Left ventricle myocardium inferior (tissue), 1 donor: ENCODE measurements around the gene CERS6. TPM values are rescaled to one million over a fixed set of nuclear protein-coding genes. Genes with fewer than 3 reads are reported as not detected.

Experiments
- DNase-seq: peaks from one replicate; pipeline ENCODE4 v3.0.0-alpha.2; 2020
- H3K27ac ChIP-seq: fragments of 200-600 bp; replicated peaks from 2 replicates; pipeline ENCODE4 v1.8.0; 2021
- H3K27me3 ChIP-seq: fragments of 200-600 bp; 2 replicates; pipeline ENCODE4 v1.8.0; 2021; ENCODE audit warnings: low read depth
- H3K36me3 ChIP-seq: fragments of 200-600 bp; 2 replicates; pipeline ENCODE4 v1.8.0; 2021
- H3K4me1 ChIP-seq: fragments of 200-600 bp; 2 replicates; pipeline ENCODE4 v1.8.0; 2021
- H3K4me3 ChIP-seq: fragments of 200-600 bp; 2 replicates; pipeline ENCODE4 v1.8.0; 2021; ENCODE audit warnings: mild to moderate bottlenecking, moderate library complexity
- H3K9me3 ChIP-seq: fragments of 200-600 bp; replicated peaks from 2 replicates; pipeline ENCODE4 v1.8.0; 2021
- CTCF ChIP-seq: fragments of 200-600 bp; IDR thresholded peaks from 2 replicates; pipeline ENCODE4 v1.8.0; 2021; ENCODE audit warnings: antibody characterized with exemption, mild to moderate bottlenecking, borderline replicate concordance
- intact Hi-C: fragments of 100-400 bp; cut with micrococcal nuclease; formaldehyde crosslinking; loops from one replicate; pipeline ENCODE4 v1.11.0; 2022
- total RNA-seq: library from RNA; stranded (reverse); fragmentation: NEBNext Ultra II Directional; extraction: Animal tissue kit (Norgen Biotek cat#: 25700); gene quantifications from one replicate; pipeline ENCODE4 v1.2.1, GENCODE V29; 2021
- donor health status: DM: no; HTN: yes; CAD: no; lungs with severe emphysema.

Gene CERS6
- total RNA-seq, 1 donor from 2014 or later: 68.9 TPM

DNA sequence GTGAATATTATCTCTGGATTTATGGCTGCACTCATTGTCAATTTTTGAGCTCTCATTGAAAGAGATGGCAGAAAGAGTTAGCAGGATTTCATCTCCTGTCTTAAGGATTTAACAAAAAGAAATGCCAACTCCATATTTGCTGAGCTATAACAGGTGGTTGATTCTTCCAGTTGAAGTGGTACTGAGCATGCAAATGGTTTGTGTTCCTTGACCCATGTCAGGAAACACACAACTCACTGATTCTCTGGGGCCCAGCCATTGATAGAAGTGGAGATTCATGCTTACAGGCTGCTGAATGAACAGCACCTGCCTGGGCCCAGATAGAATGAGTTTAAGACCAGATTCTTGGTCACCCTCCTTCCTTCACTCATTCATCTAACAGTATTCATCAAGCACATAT, 128.8 kb downstream of the CERS6 start:
- no peaks in the 10 kb centered on the region for H3K36me3 ChIP-seq
- no peaks in the 10 kb centered on the region for H3K27me3 ChIP-seq
- H3K4me1 ChIP-seq: peaks cover 55% of the 10 kb centered on the region
- intact Hi-C loops: no loop called here
- no peak for DNase-seq
- H3K9me3 ChIP-seq: no peaks in the 10 kb centered on the region
- TF ChIP-seq CTCF: no peak
- no peak overlapping the region for H3K27ac ChIP-seq
- no peak overlapping the region for H3K4me3 ChIP-seq

GRCh38 chr2:168585700-168586099, 129.6 kb downstream of the CERS6 start:
- no peaks in the 10 kb centered on the region for H3K36me3 ChIP-seq
- no peak overlapping the region for H3K4me3 ChIP-seq
- H3K27ac ChIP-seq: no peak overlapping the region
- peaks cover 61% of the 10 kb centered on the region for H3K4me1 ChIP-seq
- intact Hi-C loops: no loop called here
- DNase-seq: no peak
- no peak for TF ChIP-seq CTCF
- H3K9me3 ChIP-seq: no peaks in the 10 kb centered on the region
- H3K27me3 ChIP-seq: no peaks in the 10 kb centered on the region

- Histone ChIP-seq H3K4me1 (peaks cover 64% of the 10 kb centered on the region), H3K9me3 (no peaks in the 10 kb centered on the region), H3K36me3 (no peaks in the 10 kb centered on the region), H3K27me3 (no peaks in the 10 kb centered on the region), H3K4me3 (no peak overlapping the region), H3K27ac (peak overlapping the region; percentile 22)
- no peak for DNase-seq
- intact Hi-C loops: no loop called here
- no peak for TF ChIP-seq CTCF
Observed at GRCh38 chr2:168587307-168587706, 131.2 kb downstream of the CERS6 start.

- DNase-seq: no peak
- H3K36me3 ChIP-seq: no peaks in the 10 kb centered on the region
- H3K4me3 ChIP-seq: no peak overlapping the region
- H3K27ac ChIP-seq: no peak overlapping the region
- H3K9me3 ChIP-seq: no peaks in the 10 kb centered on the region
- intact Hi-C loops: no loop called here
- no peak for TF ChIP-seq CTCF
- H3K4me1 ChIP-seq: peaks cover 56% of the 10 kb centered on the region
- H3K27me3 ChIP-seq: no peaks in the 10 kb centered on the region
Observed at GRCh38 chr2:168589236-168590211, 133.5 kb downstream of the CERS6 start.

GRCh38 chr2:168592181-168592831, 136.2 kb downstream of the CERS6 start:
- TF ChIP-seq CTCF: no peak
- H3K27ac ChIP-seq: no peak overlapping the region
- intact Hi-C loops: no loop called here

More at GRCh38 chr2:168592181-168592831, 136.2 kb downstream of the CERS6 start:
- Histone ChIP-seq H3K27me3 (no peaks in the 10 kb centered on the region), H3K4me1 (peaks cover 57% of the 10 kb centered on the region), H3K36me3 (no peaks in the 10 kb centered on the region), H3K4me3 (no peak overlapping the region), H3K9me3 (no peaks in the 10 kb centered on the region)
- DNase-seq: no peak
